Sigmoid colon (tissue), 7 donors: ENCODE data around the gene RHBDL2. TPM values are rescaled to one million over a fixed set of nuclear protein-coding genes. Genes with fewer than 3 reads are reported as not detected.
"Not testable (repeated sequence)": the region's sequence is repeated elsewhere in the genome, so short reads cannot be mapped to it uniquely, and the experiment has no call there.

Source experiments
- DNase-seq: peaks from one replicate; pipeline ENCODE4 v3.0.0-alpha.2; 2019
- H3K27ac ChIP-seq, 4 donors: fragments of 200-600 bp; sonication (generic); one replicate each; pipeline ENCODE4 v1.5.1; 2016 to 2019; ENCODE audit warnings: mild to moderate bottlenecking in 1 of 4
- H3K27me3 ChIP-seq, 3 donors: fragments of 200-600 bp; sonication (generic); one replicate each; pipeline ENCODE4 v1.5.1; 2019; ENCODE audit warnings: mild to moderate bottlenecking in 1 of 3
- H3K36me3 ChIP-seq, 4 donors: fragments of 200-600 bp; sonication (generic); one replicate each; pipeline ENCODE4 v1.5.1; 2016 to 2019
- H3K4me1 ChIP-seq, 4 donors: fragments of 200-600 bp; sonication (generic); one replicate each; pipeline ENCODE4 v1.5.1; 2017 to 2019
- H3K4me3 ChIP-seq, 4 donors: fragments of 200-600 bp; sonication (generic); one replicate each; pipeline ENCODE4 v1.5.1; 2017 to 2019; ENCODE audit warnings: mild to moderate bottlenecking in 2 of 4, moderate library complexity in 1 of 4
- H3K9me3 ChIP-seq, 4 donors: fragments of 200-600 bp in 3 of 4; sonication (generic) in 3 of 4; one replicate each; pipeline versions ENCODE4 v1.5.1 to v1.6.1; 2013 to 2019
- EP300 ChIP-seq, 4 donors: sonication (generic); formaldehyde crosslinking; IDR thresholded peaks; one replicate each; pipeline ENCODE4 v1.6.1; 2017; ENCODE audit warnings: antibody characterized with exemption in 4 of 4
- POLR2A ChIP-seq, 2 donors: fragments of 450-650 bp; IDR thresholded peaks; one replicate each; pipeline ENCODE4 v1.6.1; 2016; ENCODE audit warnings: antibody characterized with exemption in 2 of 2, mild to moderate bottlenecking in 2 of 2, moderate library complexity in 2 of 2
- POLR2AphosphoS5 ChIP-seq, 4 donors: sonication (generic); formaldehyde crosslinking; IDR thresholded peaks; one replicate each; pipeline ENCODE4 v1.6.1; 2017; ENCODE audit warnings: antibody characterized with exemption in 4 of 4
- WGBS, 2 donors: extraction: QIAGEN DNeasy Blood & Tissue Kit; methylation state at CpG; one replicate each; pipeline ENCODE4 v1.1.7; 2013; 5-methylcytosine and 5-hydroxymethylcytosine counted together
- intact Hi-C: fragments of 100-400 bp; cut with DNase I; formaldehyde crosslinking; loops from one replicate; pipeline ENCODE4 v1.15.1; 2023
- polyA plus RNA-seq, 3 donors: library from polyadenylated mRNA; stranded (reverse); fragments of 200-250 nt; gene quantifications; one replicate each; pipeline ENCODE4 v1.2.3, GENCODE V29; 2013
- total RNA-seq, 4 donors: library from RNA; depleted of rRNA; stranded (reverse); fragments of >200 nt; gene quantifications; one replicate each; pipeline ENCODE4 v1.1.0, GENCODE V29; 2016
- TF ChIP-seq, protein P1 (sequence below), 4 experiments: fragments of 450-650 bp in 3 of 4; fragments of 200-600 bp in 1 of 4; IDR thresholded peaks; one replicate each; pipeline ENCODE4 v1.5.1; 2016 to 2019; ENCODE audit warnings: antibody characterized with exemption in 4 of 4, mild to moderate bottlenecking in 3 of 4, moderate library complexity in 2 of 4
- donor health status: healthy with polysubstance abuse.
- donor health status: Bipolar disorder and iron deficiency.
- donor health status: healthy.

Gene RHBDL2
- total and polyA plus RNA-seq, 7 donors, result 0.55 to 24.9 (median 7.1) TPM; not detected in 3

DNA sequence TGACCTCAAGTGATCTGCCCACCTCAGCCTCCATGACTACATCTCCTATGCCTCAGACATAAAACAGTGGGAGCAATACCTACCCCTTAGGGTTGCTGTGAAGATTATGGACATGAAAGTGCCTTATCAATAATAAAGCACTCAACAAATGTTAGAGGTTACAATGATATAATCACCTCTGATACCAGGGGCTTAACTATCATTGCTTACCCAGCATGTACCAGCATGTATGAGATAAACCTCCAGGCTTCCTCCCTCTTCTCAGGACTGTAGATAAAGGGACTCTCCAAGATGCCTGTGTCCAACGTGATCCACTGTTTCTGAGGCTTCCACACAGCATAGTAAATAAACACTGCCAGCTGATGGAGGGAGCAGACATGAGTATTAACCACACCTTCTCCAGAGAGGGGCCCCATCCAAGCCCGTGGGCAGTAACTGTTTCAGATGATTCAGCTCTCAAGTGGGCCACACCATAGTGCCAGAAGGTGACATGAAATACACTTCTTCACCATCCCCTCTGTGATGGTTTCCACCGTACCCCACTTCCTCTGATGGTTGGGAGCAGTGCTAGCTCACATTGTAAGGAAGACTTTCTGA is 26.2 kb downstream of the RHBDL2 start:
- no peaks in the 10 kb centered on the region for H3K9me3 ChIP-seq
- no peak overlapping the region for H3K4me3 ChIP-seq
- no peak overlapping the region for H3K27ac ChIP-seq
- H3K4me1 ChIP-seq, result no peaks in the 10 kb centered on the region
- WGBS, 2 donors, result 58 to 68% methylated on average over 3 of the region's 3 CpGs
- TF ChIP-seq POLR2AphosphoS5 (IDR thresholded peaks at IDR 0.05) (no peak), EP300 (IDR thresholded peaks at IDR 0.05) (no peak), POLR2A (IDR thresholded peaks at IDR 0.05) (no peak)
- TF ChIP-seq, protein P1, sequence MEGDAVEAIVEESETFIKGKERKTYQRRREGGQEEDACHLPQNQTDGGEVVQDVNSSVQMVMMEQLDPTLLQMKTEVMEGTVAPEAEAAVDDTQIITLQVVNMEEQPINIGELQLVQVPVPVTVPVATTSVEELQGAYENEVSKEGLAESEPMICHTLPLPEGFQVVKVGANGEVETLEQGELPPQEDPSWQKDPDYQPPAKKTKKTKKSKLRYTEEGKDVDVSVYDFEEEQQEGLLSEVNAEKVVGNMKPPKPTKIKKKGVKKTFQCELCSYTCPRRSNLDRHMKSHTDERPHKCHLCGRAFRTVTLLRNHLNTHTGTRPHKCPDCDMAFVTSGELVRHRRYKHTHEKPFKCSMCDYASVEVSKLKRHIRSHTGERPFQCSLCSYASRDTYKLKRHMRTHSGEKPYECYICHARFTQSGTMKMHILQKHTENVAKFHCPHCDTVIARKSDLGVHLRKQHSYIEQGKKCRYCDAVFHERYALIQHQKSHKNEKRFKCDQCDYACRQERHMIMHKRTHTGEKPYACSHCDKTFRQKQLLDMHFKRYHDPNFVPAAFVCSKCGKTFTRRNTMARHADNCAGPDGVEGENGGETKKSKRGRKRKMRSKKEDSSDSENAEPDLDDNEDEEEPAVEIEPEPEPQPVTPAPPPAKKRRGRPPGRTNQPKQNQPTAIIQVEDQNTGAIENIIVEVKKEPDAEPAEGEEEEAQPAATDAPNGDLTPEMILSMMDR (IDR thresholded peaks at IDR 0.05), result no peak
- peaks cover 0 to 3% (median 0%) of the 10 kb centered on the region in 4 donors for H3K36me3 ChIP-seq
- H3K27me3 ChIP-seq, result no peaks in the 10 kb centered on the region
- intact Hi-C loops, result no loop called here
- DNase-seq, result no peak

DNA sequence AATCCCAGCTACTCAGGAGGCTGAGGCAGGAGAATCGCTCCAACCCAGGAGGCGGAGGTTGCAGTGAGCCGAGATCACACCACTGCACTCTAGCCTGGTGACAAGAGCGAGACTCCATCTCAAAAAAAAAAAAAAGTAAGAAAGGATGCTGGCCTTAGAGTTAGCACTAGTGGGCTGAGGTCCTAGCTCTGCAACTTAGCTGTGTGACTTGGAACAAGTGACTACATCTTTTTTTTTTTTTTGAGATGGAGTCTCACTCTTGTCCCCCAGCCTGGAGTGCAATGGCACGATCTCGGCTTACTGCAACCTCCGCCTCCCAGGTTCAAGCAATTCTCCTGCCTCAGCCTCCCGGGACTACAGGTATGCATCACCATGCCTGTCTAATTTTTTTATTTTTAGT is 26.7 kb downstream of the RHBDL2 start:
- H3K27me3 ChIP-seq, H3K9me3 ChIP-seq, DNase-seq, H3K4me3 ChIP-seq, intact Hi-C loops, H3K27ac ChIP-seq, H3K4me1 ChIP-seq, H3K36me3 ChIP-seq: not testable (repeated sequence)
- 97% methylated on average over 8 of the region's 8 CpGs for WGBS, 2 donors

DNA sequence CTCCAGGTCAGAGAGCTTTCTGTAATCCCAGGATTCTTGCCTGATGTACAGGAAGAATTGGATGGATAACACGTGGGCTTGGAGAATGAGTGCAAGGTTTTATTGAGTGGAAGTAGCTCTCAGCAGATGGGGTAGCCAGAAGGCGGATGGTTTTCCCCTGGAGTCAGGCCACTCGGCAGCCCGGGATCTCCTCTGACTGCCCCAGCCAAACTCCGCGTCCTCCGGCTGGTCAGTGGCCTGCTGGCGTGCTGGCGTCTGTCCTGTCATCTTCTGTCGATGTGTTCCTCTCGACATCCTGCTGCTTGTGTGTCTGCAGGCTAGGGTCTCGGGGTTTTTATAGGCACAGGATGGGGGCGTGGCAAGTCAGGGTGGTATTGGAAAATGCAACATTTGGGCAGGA is 32.8 kb downstream of the RHBDL2 start:
- TF ChIP-seq, protein P1 (IDR thresholded peaks at IDR 0.05), result no peak
- Histone ChIP-seq H3K36me3 (no peaks in the 10 kb centered on the region), H3K27ac (no peak overlapping the region), H3K4me1 (no peaks in the 10 kb centered on the region), H3K4me3 (no peak overlapping the region), H3K27me3 (no peaks in the 10 kb centered on the region), H3K9me3 (peaks cover 0 to 5% (median 0%) of the 10 kb centered on the region in 4 donors)
- DNase-seq, result no peak
- WGBS, 2 donors, result 82 to 92% methylated on average over 13 of the region's 13 CpGs
- intact Hi-C loops, result no loop called here

DNA sequence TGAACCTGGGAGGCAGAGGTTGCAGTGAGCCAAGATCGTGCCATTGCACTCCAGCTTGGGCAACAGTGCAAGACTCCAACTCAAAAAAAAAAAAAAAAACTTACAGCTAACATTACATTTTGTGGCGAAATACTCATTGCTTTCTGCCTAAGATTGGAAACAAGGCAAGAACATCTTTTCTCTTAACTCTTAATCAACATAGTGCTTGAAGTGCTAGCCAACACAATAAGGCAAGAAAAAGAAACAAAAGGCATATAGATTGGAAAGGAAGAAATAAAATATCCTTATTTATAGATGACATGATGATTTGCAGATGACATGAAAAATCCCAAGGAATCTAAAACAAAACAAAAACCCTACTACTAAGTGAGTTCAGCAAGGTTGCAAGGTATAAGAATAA is 35.6 kb downstream of the RHBDL2 start:
- H3K27me3 ChIP-seq, result no peaks in the 10 kb centered on the region
- TF ChIP-seq EP300 (IDR thresholded peaks at IDR 0.05) (no peak), POLR2AphosphoS5 (IDR thresholded peaks at IDR 0.05) (no peak), POLR2A (IDR thresholded peaks at IDR 0.05) (no peak)
- TF ChIP-seq, protein P1 (IDR thresholded peaks at IDR 0.05), result no peak

DNA sequence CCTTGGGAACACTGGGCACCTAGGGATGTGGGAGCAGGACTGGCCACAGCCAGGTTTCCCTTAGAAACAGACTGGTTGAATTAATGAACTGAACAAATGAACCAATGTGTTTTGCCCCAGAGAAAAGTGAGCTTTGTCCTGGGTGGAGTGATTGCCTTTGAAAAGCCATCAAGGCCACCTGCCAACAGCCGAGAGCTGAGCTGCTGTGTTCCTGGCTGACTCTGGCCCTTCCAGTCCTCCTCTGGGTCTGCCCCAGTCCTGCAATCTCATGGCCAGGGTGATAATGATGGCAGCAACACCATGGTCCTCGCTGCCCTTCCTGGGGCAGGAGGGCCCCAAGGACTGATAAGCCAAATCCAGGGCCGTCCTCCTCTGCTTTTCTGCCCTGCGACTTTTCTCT is 42.1 kb downstream of the RHBDL2 start:
- WGBS, 2 donors, result 30 to 81% methylated on average over 4 of the region's 4 CpGs
- Histone ChIP-seq H3K27ac (no peak overlapping the region), H3K4me1 (no peaks in the 10 kb centered on the region), H3K27me3 (no peaks in the 10 kb centered on the region), H3K36me3 (no peaks in the 10 kb centered on the region), H3K4me3 (no peak overlapping the region), H3K9me3 (no peaks in the 10 kb centered on the region)
- no peak for TF ChIP-seq POLR2A (IDR thresholded peaks at IDR 0.05)
- TF ChIP-seq, protein P1 (IDR thresholded peaks at IDR 0.05), result no peak
- no peak for TF ChIP-seq POLR2AphosphoS5 (IDR thresholded peaks at IDR 0.05)
- TF ChIP-seq EP300 (IDR thresholded peaks at IDR 0.05), result no peak
- intact Hi-C loops, result no loop called here
- DNase-seq, result no peak

More for the DNA sequence above, 35.6 kb downstream of the RHBDL2 start:
- WGBS, 2 donors, result 68 to 97% methylated on average over 2 of the region's 2 CpGs
- DNase-seq, result no peak
- intact Hi-C loops, result no loop called here
- Histone ChIP-seq H3K27ac (no peak overlapping the region), H3K36me3 (no peaks in the 10 kb centered on the region), H3K4me3 (no peak overlapping the region), H3K4me1 (no peaks in the 10 kb centered on the region), H3K9me3 (peaks cover 0 to 5% (median 0%) of the 10 kb centered on the region in 4 donors)
